Measurements from ENCODE around the gene PPIP5K2. TPM values are rescaled to one million over a fixed set of nuclear protein-coding genes. Genes with fewer than 3 reads are reported as not detected.

Gene PPIP5K2
- total and polyA plus RNA-seq, 2 donors (not counting 3 experiments of a cell fraction or from before 2014, with no cell fraction given): 20.8 to 69.4 TPM

DNA sequence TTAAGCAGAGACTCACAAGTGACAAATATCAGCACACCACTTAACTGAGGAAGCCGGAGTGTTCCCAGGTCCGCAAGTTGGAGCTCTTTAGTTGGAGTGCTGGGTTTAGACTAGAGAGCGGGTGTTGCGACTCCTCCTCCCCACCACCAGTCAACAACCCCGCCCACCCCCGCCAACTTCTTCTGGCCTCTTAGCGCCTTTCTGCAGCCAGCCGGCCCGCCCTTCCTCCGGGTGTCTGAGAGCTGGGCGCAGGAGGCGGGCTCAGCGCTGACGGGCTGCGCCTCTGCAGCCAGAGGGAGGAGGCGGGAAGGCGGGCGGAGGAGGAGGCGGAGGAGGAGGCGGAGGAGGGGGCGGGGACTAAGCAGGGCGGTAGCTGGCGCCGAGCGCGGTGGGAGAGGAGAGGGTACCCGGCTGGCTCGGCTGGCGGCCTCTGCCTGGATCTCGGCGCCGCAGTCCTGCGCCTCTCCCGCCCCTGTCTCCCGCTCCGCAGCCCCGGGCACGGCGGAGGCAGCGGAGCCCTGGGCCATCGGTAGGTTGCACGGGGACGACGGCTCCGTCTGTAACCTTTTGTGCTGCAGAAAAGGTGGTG, 138.4 kb downstream of the PPIP5K2 start, which contains the start of gene MACIR:
TSS of gene MACIR (plus strand) at position 396 of the 589 bp plus-strand sequence. CDS start 17,157 bp downstream, outside the sequence.
- Histone ChIP-seq H3K27me3 (ENCODE audit: control insufficient read depth in 2 of 2, insufficient read depth in 2 of 2, low read length in 2 of 2) (no peaks in the 10 kb centered on the region), H3K27ac (ENCODE audit: insufficient read depth, low read depth, low read length) (peak within 1 kb of the TSS; percentile 76), H3K9me3 (replicated peaks; ENCODE audit: control insufficient read depth, insufficient read depth, low read length) (no peaks in the 10 kb centered on the region), H3K4me3 (replicated peaks in 1 of 3; ENCODE audit: insufficient read depth in 1 of 3, low read depth in 1 of 3, low read length in 3 of 3) (peak within 1 kb of the TSS; percentile 47 to 75 (median 69)), H3K36me3 (ENCODE audit: control insufficient read depth in 2 of 2, extremely low read depth in 1 of 2, insufficient read depth in 2 of 2, low read length in 2 of 2) (no peaks in the 10 kb centered on the region), H3K9ac (replicated peaks; ENCODE audit: extremely low read depth, insufficient read depth, low read length) (peak within 1 kb of the TSS; percentile 80), H3K9me1 (replicated peaks; ENCODE audit: control insufficient read depth, extremely low read depth, insufficient read depth, low read length) (no peaks in the 10 kb centered on the region), H4K20me1 (replicated peaks; ENCODE audit: control insufficient read depth, extremely low read depth, insufficient read depth, low read length) (no peaks in the 10 kb centered on the region), H3K4me2 (ENCODE audit: insufficient read depth, low read length) (peak within 1 kb of the TSS; percentile 68), H2AFZ (ENCODE audit: low read depth, low read length) (peak within 1 kb of the TSS; percentile 92), H3K79me2 (ENCODE audit: control insufficient read depth, insufficient read depth, low read length) (peaks cover 37% of the 10 kb centered on the region), H3K4me1 (ENCODE audit: control insufficient read depth, extremely low read depth, insufficient read depth, low read length) (peaks cover 8% of the 10 kb centered on the region)
- peak; percentile 99 for DNase-seq (ENCODE audit: low read depth, low spot score)
- BruUV-seq (replicated peaks): no TSS peak
- TF ChIP-seq FOS (IDR thresholded peaks at IDR 0.05; ENCODE audit: borderline replicate concordance, insufficient read depth, low read length) (no peak), EZH2 (IDR thresholded peaks at IDR 0.05; ENCODE audit: borderline replicate concordance, low read depth, low read length, severe bottlenecking) (no peak), GATA2 (IDR thresholded peaks at IDR 0.05; ENCODE audit: insufficient read depth, insufficient read length, low read depth, low read length) (no peak), POLR2AphosphoS5 (IDR thresholded peaks at IDR 0.05; ENCODE audit: insufficient read depth, low read depth, low read length) (peak; percentile 23), MAX (IDR thresholded peaks at IDR 0.05; ENCODE audit: insufficient read depth, insufficient read length) (no peak), MYC (IDR thresholded peaks at IDR 0.05; ENCODE audit: low read depth, low read length) (no peak), POLR2A (IDR thresholded peaks at IDR 0.05; ENCODE audit: low read depth, low read length) (peak; percentile 69)
- TF ChIP-seq, protein P1, sequence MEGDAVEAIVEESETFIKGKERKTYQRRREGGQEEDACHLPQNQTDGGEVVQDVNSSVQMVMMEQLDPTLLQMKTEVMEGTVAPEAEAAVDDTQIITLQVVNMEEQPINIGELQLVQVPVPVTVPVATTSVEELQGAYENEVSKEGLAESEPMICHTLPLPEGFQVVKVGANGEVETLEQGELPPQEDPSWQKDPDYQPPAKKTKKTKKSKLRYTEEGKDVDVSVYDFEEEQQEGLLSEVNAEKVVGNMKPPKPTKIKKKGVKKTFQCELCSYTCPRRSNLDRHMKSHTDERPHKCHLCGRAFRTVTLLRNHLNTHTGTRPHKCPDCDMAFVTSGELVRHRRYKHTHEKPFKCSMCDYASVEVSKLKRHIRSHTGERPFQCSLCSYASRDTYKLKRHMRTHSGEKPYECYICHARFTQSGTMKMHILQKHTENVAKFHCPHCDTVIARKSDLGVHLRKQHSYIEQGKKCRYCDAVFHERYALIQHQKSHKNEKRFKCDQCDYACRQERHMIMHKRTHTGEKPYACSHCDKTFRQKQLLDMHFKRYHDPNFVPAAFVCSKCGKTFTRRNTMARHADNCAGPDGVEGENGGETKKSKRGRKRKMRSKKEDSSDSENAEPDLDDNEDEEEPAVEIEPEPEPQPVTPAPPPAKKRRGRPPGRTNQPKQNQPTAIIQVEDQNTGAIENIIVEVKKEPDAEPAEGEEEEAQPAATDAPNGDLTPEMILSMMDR (IDR thresholded peaks at IDR 0.05; ENCODE audit: extremely low read depth in 1 of 2, insufficient read depth in 1 of 2, low read depth in 1 of 2, low read length in 2 of 2): no peak
- peak; percentile 96 for FAIRE-seq
- ChIA-PET POLR2A (interaction anchor here (0.6 to 1.2 kb wide), 3 partner anchors 38 to 214 kb away, joined by 3 to 4 read pairs (median 3); partner anchors contain the start of genes GIN1 and PPIP5K2), CTCF (interaction anchor here (0.5 to 5.0 kb wide), 15 partner anchors 11 to 478 kb away, joined by 3 to 35 read pairs (median 4); partner anchors contain the start of gene GIN1)
- intact Hi-C loops (cut with micrococcal nuclease) (loop anchor here (1.0 to 5.0 kb wide), 7 partner anchors 12 to 304 kb away; partner anchors contain the start of genes GIN1, NUDT12 and PPIP5K2), dilution Hi-C loops (cut with MboI; ENCODE audit: extremely low pct_ligation_motif_present, low sequenced_read_pairs) (no loop called here)
